Measurements from ENCODE around the gene HMGXB4. TPM values are rescaled to one million over a fixed set of nuclear protein-coding genes. Genes with fewer than 3 reads are reported as not detected.

The HMGXB4 gene
- 20.4 and 29.5 TPM in 2 replicates for polyA plus RNA-seq (2011; rRNA removed)
- 7.9 TPM in 2 replicates for polyA plus RNA-seq (2012; cell fraction: cytosol; rRNA removed)
- polyA plus RNA-seq (2012; cell fraction: nucleus; rRNA removed), result 5.9 and 8.9 TPM in 2 replicates
- 12.9 to 14.1 TPM (median 13.9 TPM) in 3 replicates for polyA plus RNA-seq (2017; fragmentation: RNase III; extraction: RNeasy Plus Mini Kit Qiagen cat#74134 plus additional on column Dnase treatment)
- polyA minus RNA-seq (2011; rRNA and poly(A)+ RNA removed), result 25.4 and 31.7 TPM in 2 replicates

GRCh38 chr22:35257321-35258190, at the start of gene HMGXB4:
Gene HMGXB4 (plus strand): TSS chr22:35257493. CDS start chr22:35262391, 4,898 bp downstream.
- DNase-seq (ENCODE audit: low read depth in 1 of 2, low spot score in 1 of 2) (peak; percentile 69 to 83), ATAC-seq (peak; percentile 95 to 96), FAIRE-seq (no peak)
- CTCF ChIA-PET, result no interaction called here
- peak within 1 kb of the TSS; percentile 82 for H3K4me3 ChIP-seq
- TF ChIP-seq HMGXB4 (CRISPR knock-in tag; IDR thresholded peaks at IDR 0.05; ENCODE audit: borderline replicate concordance), result peak; percentile 98
- peak; percentile 56; the same call in 1 of the 2 replicates for TF ChIP-seq KDM5A (IDR thresholded peaks at IDR 0.05)
- TF ChIP-seq ZNF302 (CRISPR knock-in tag; IDR thresholded peaks at IDR 0.05), result no peak
- TF ChIP-seq PHF8 (IDR thresholded peaks at IDR 0.05; ENCODE audit: borderline replicate concordance, low read depth), result peak; percentile 97
- TF ChIP-seq E2F6 (IDR thresholded peaks at IDR 0.05; ENCODE audit: borderline replicate concordance, low read depth), result peak; percentile 45
- TF ChIP-seq TP53 (CRISPR knock-in tag; IDR thresholded peaks at IDR 0.05), result no peak
- no peak for TF ChIP-seq USF2 (IDR thresholded peaks at IDR 0.05)
- TF ChIP-seq RCOR1 (IDR thresholded peaks at IDR 0.05; ENCODE audit: low read depth, low read length), result no peak
- TF ChIP-seq JUN (IDR thresholded peaks at IDR 0.05), result peak in 1 of 2 experiments; percentile 88; a peak in 2 of 5 replicates
- no peak for TF ChIP-seq CBX2 (IDR thresholded peaks at IDR 0.05; ENCODE audit: borderline replicate concordance, low read depth)
- TF ChIP-seq TFCP2L1 (CRISPR knock-in tag; IDR thresholded peaks at IDR 0.05), result no peak
- no peak for TF ChIP-seq GATA3 (IDR thresholded peaks at IDR 0.05; ENCODE audit: borderline replicate concordance)
- no peak for TF ChIP-seq NFE2L2 (conservative IDR thresholded peaks at IDR 0.05; ENCODE audit: low read length)
- TF ChIP-seq ELK1 (IDR thresholded peaks at IDR 0.05; ENCODE audit: low read depth, low read length), result no peak
- TF ChIP-seq CTCF (IDR thresholded peaks at IDR 0.05), result no peak
- no peak for TF ChIP-seq EP300 (IDR thresholded peaks at IDR 0.05)
- TF ChIP-seq ZSCAN20 (CRISPR knock-in tag; IDR thresholded peaks at IDR 0.05), result no peak
- TF ChIP-seq MAFK (IDR thresholded peaks at IDR 0.05; ENCODE audit: partially characterized antibody), result no peak
- no peak for TF ChIP-seq SMC3 (IDR thresholded peaks at IDR 0.05)
- TF ChIP-seq BCL3 (IDR thresholded peaks at IDR 0.05), result no peak
- TF ChIP-seq NPAS2 (CRISPR knock-in tag; IDR thresholded peaks at IDR 0.05; ENCODE audit: borderline replicate concordance), result no peak
- peak; percentile 48 for TF ChIP-seq MAX (IDR thresholded peaks at IDR 0.05)
- no peak for TF ChIP-seq FOSL2 (IDR thresholded peaks at IDR 0.05)
- TF ChIP-seq FOSL2 (CRISPR knock-in tag; IDR thresholded peaks at IDR 0.05), result no peak
- no peak for TF ChIP-seq HES2 (IDR thresholded peaks at IDR 0.05)
- TF ChIP-seq PBX3 (IDR thresholded peaks at IDR 0.05), result no peak
- TF ChIP-seq CEBPB (IDR thresholded peaks at IDR 0.05), result no peak
- TF ChIP-seq HOXB13 (CRISPR knock-in tag; IDR thresholded peaks at IDR 0.05; ENCODE audit: low read depth), result no peak
- TF ChIP-seq HEYL (CRISPR knock-in tag; IDR thresholded peaks at IDR 0.05), result no peak
- H3K4me1 ChIP-seq, result 0 out of 3 replicates have a peak, but pooled peaks cover 6% of the 10 kb centered on the region
- H3K9me3 ChIP-seq, result no peaks in the 10 kb centered on the region
- peak within 1 kb of the TSS; percentile 100 for H3K27ac ChIP-seq
- POLR2A ChIA-PET, result interaction anchor here (0.6 to 1.6 kb wide), 2 partner anchors 42 to 1052 kb away, joined by 3 to 4 read pairs; partner anchors contain the start of gene TOM1
- H3K4me2 ChIP-seq, result peak within 1 kb of the TSS; percentile 86
- 0% methylated on average over 11 of the region's 84 CpGs for WGBS (ENCODE audit: missing lambda C conversion rate)

Data from A549 (cell line).